GM23338 (cell line): Measurements from ENCODE around the gene AP5Z1. TPM values are rescaled to one million over a fixed set of nuclear protein-coding genes. Genes with fewer than 3 reads are reported as not detected.

Experiments used
- ATAC-seq: fragments of 200-7000 bp; cut with Tn5 transposase; 3 replicates; pipeline ENCODE4 v1.9.1; 2020
- DNase-seq: peaks from one replicate; pipeline ENCODE4 v3.0.0-alpha.2; 2015; ENCODE audit warnings: low spot score
- H2AFZ ChIP-seq: fragments of 200-600 bp; sonication (generic); 2 replicates; pipeline ENCODE4 v1.8.0; 2016; ENCODE audit warnings: antibody characterized with exemption, mild to moderate bottlenecking, moderate library complexity
- H3F3A ChIP-seq: fragments of 200-600 bp; sonication (generic); replicated peaks from 2 replicates; pipeline ENCODE4 v1.8.0; 2017; ENCODE audit warnings: antibody characterized with exemption, mixed run types, low read depth
- H3K27ac ChIP-seq: fragments of 200-600 bp; sonication (generic); 2 replicates; pipeline ENCODE4 v1.6.1; 2016; ENCODE audit warnings: low read depth
- H3K27me3 ChIP-seq: fragments of 200-600 bp; sonication (generic); 2 replicates; pipeline ENCODE4 v1.8.0; 2016; ENCODE audit warnings: mild to moderate bottlenecking, mixed run types, moderate library complexity; ENCODE audit not compliant: insufficient read depth
- H3K36me3 ChIP-seq: fragments of 200-600 bp; sonication (generic); 2 replicates; pipeline ENCODE4 v1.8.0; 2016; ENCODE audit warnings: mild to moderate bottlenecking; ENCODE audit not compliant: insufficient read depth
- H3K4me1 ChIP-seq: fragments of 200-600 bp; sonication (generic); 2 replicates; pipeline ENCODE4 v1.8.0; 2016; ENCODE audit warnings: mild to moderate bottlenecking, moderate library complexity; ENCODE audit not compliant: insufficient read depth
- H3K4me2 ChIP-seq: fragments of 200-600 bp; sonication (generic); 2 replicates; pipeline ENCODE4 v1.7.1; 2017; ENCODE audit warnings: mixed run types
- H3K4me3 ChIP-seq: fragments of 200-600 bp; sonication (generic); 2 replicates; pipeline ENCODE4 v1.6.1; 2016; ENCODE audit warnings: mixed run types
- H3K79me2 ChIP-seq: fragments of 200-600 bp; sonication (generic); replicated peaks from 2 replicates; pipeline ENCODE4 v1.8.0; 2017; ENCODE audit warnings: mild to moderate bottlenecking; ENCODE audit not compliant: insufficient read depth
- H3K9me2 ChIP-seq: fragments of 200-600 bp; sonication (generic); 2 replicates; pipeline ENCODE4 v1.8.0; 2017; ENCODE audit not compliant: insufficient read depth
- H4K20me1 ChIP-seq: fragments of 200-600 bp; sonication (generic); replicated peaks from 2 replicates; pipeline ENCODE4 v1.8.0; 2017; ENCODE audit warnings: mild to moderate bottlenecking; ENCODE audit not compliant: insufficient read depth
- H3K27ac Mint-ChIP-seq: 2 replicates; pipeline ENCODE4 v1.8.0; 2020; ENCODE audit warnings: inconsistent platforms, mild to moderate bottlenecking, moderate library complexity, mixed read lengths
- H3K27me3 Mint-ChIP-seq: 3 replicates; pipeline ENCODE4 v1.8.0; 2022; ENCODE audit warnings: low read depth, mild to moderate bottlenecking, moderate library complexity, mixed read lengths, inconsistent platforms; ENCODE audit not compliant: insufficient read depth, poor library complexity
- H3K36me3 Mint-ChIP-seq: 3 replicates; pipeline ENCODE4 v1.8.0; 2021; ENCODE audit warnings: low read depth, mild to moderate bottlenecking, inconsistent platforms, moderate library complexity, mixed read lengths
- H3K4me1 Mint-ChIP-seq: 3 replicates; pipeline ENCODE4 v1.8.0; 2020; ENCODE audit warnings: mild to moderate bottlenecking, inconsistent platforms, mixed read lengths
- H3K4me3 Mint-ChIP-seq: 3 replicates; pipeline ENCODE4 v1.8.0; 2021; ENCODE audit warnings: moderate library complexity, mild to moderate bottlenecking, inconsistent platforms, mixed read lengths
- H3K9me3 Mint-ChIP-seq: 3 replicates; pipeline ENCODE4 v1.8.0; 2020; ENCODE audit warnings: moderate library complexity, mild to moderate bottlenecking, inconsistent platforms, mixed read lengths
- CREB1 ChIP-seq: fragments of 250-450 bp; sonication (Bioruptor Pico); IDR thresholded peaks from 2 replicates; pipeline ENCODE4 v1.5.0; 2020; ENCODE audit warnings: low read depth, mild to moderate bottlenecking, moderate library complexity
- CTCF ChIP-seq, 2 experiments: fragments of 200-600 bp in 1 of 2; sonication (generic) in 1 of 2; conservative IDR thresholded peaks; 2 replicates each; pipeline versions ENCODE4 v1.5.1 to v1.6.1; 2016 to 2017; ENCODE audit warnings: antibody characterized with exemption in 2 of 2, low read depth in 2 of 2, mild to moderate bottlenecking in 2 of 2, moderate library complexity in 1 of 2
- ETS1 ChIP-seq: IDR thresholded peaks from 2 replicates; pipeline ENCODE4 v1.6.1; 2016; ENCODE audit warnings: antibody characterized with exemption
- EZH2 ChIP-seq: fragments of 200-600 bp; sonication (generic); IDR thresholded peaks from one replicate; pipeline ENCODE4 v1.8.0; 2017; ENCODE audit warnings: antibody characterized with exemption, mild to moderate bottlenecking, low read depth; ENCODE audit not compliant: unreplicated experiment
- EZH2phosphoT487 ChIP-seq: fragments of 200-600 bp; sonication (generic); IDR thresholded peaks from one replicate; pipeline ENCODE4 v1.8.1; 2018; ENCODE audit warnings: antibody characterized with exemption; ENCODE audit not compliant: unreplicated experiment
- JUNB ChIP-seq: IDR thresholded peaks from one replicate; pipeline ENCODE4 v1.6.1; 2016; ENCODE audit warnings: antibody characterized with exemption; ENCODE audit not compliant: unreplicated experiment
- NANOG ChIP-seq: IDR thresholded peaks from 2 replicates; pipeline ENCODE4 v1.6.1; 2016; ENCODE audit warnings: antibody characterized with exemption, borderline replicate concordance
- POLR2AphosphoS5 ChIP-seq: IDR thresholded peaks from 2 replicates; pipeline ENCODE4 v1.6.1; 2016; ENCODE audit warnings: antibody characterized with exemption, low read depth
- REST ChIP-seq: IDR thresholded peaks from one replicate; pipeline ENCODE4 v1.6.1; 2018; ENCODE audit warnings: antibody characterized with exemption; ENCODE audit not compliant: unreplicated experiment
- STAT1 ChIP-seq: IDR thresholded peaks from one replicate; pipeline ENCODE4 v1.6.1; 2016; ENCODE audit warnings: antibody characterized with exemption; ENCODE audit not compliant: unreplicated experiment
- ZNF114 ChIP-seq: fragments of 250-450 bp; sonication (Bioruptor Pico); IDR thresholded peaks from 2 replicates; pipeline ENCODE4 v1.5.0; 2020; ENCODE audit warnings: mild to moderate bottlenecking, moderate library complexity
- ZNF331 ChIP-seq: fragments of 250-450 bp; sonication (Bioruptor Pico); IDR thresholded peaks from 2 replicates; pipeline ENCODE4 v1.5.0; 2020; ENCODE audit warnings: low read depth, mild to moderate bottlenecking, moderate library complexity
- ZNF462 ChIP-seq: fragments of 250-450 bp; sonication (Bioruptor Pico); IDR thresholded peaks from 2 replicates; pipeline ENCODE4 v1.5.0; 2020; ENCODE audit warnings: mild to moderate bottlenecking, moderate library complexity
- polyA plus RNA-seq: library from polyadenylated mRNA; unstranded; fragments of >200 nt; fragmentation: Nextera tagmentation; extraction: Ambion mirVana; gene quantifications from 2 replicates; pipeline ENCODE4 v1.2.1, GENCODE V29; 2016
- total RNA-seq: library from RNA; depleted of rRNA; stranded (reverse); fragments of >200 nt; shearing (Covaris generic); gene quantifications from 2 replicates; pipeline ENCODE4 v1.2.3, GENCODE V29; 2014

AP5Z1 gene
- total and polyA plus RNA-seq, 2 experiments from 2014 or later = 16.3 to 31.2 TPM

- Histone ChIP-seq H3K79me2 (no peaks in the 10 kb centered on the region), H3F3A (no peaks in the 10 kb centered on the region), H3K4me1 (peaks cover 6% of the 10 kb centered on the region), H3K27me3 (no peaks in the 10 kb centered on the region), H3K27ac (no peak overlapping the region), H3K4me2 (no peak overlapping the region), H2AFZ (no peak overlapping the region), H3K9me2 (no peaks in the 10 kb centered on the region), H4K20me1 (no peaks in the 10 kb centered on the region; the same call in 1 of the 2 replicates), H3K36me3 (no peaks in the 10 kb centered on the region), H3K4me3 (no peak overlapping the region)
- peak overlapping the region; percentile 60 for H3K27ac Mint-ChIP-seq
- H3K4me1 Mint-ChIP-seq = peaks cover 13% of the 10 kb centered on the region
- ATAC-seq (no peak), DNase-seq (no peak)
- H3K36me3 Mint-ChIP-seq = peaks cover 11% of the 10 kb centered on the region
- H3K4me3 Mint-ChIP-seq = no peak overlapping the region
- TF ChIP-seq EZH2 = no peak
- TF ChIP-seq EZH2phosphoT487 = no peak
- TF ChIP-seq ETS1 = no peak
- no peak for TF ChIP-seq REST
- TF ChIP-seq NANOG = no peak
- TF ChIP-seq POLR2AphosphoS5 = no peak
- no peak for TF ChIP-seq CTCF (conservative IDR thresholded peaks at IDR 0.05; ENCODE audit: low read depth in 2 of 2)
- TF ChIP-seq JUNB = no peak
- TF ChIP-seq STAT1 = no peak
- TF ChIP-seq ZNF462 (CRISPR knock-in tag) = no peak
- TF ChIP-seq ZNF114 = no peak
- TF ChIP-seq ZNF331 (CRISPR knock-in tag) = no peak
- TF ChIP-seq CREB1 = no peak
- no peaks in the 10 kb centered on the region; the same call in 2 of the 3 replicates for H3K9me3 Mint-ChIP-seq
- H3K27me3 Mint-ChIP-seq = peaks cover 11% of the 10 kb centered on the region
Measured at GRCh38 chr7:4794591-4795350, 19.3 kb downstream of the AP5Z1 start.
